HUES48 (cell line): Measurements from ENCODE around the gene AGBL4.
A peak's percentile ranks its signal among the peaks of the same experiment; 100 is the strongest.

Experiments
- H3K27ac ChIP-seq: one replicate; pipeline ENCODE4 v1.7.0; 2013; ENCODE audit warnings: low read depth, low read length, inconsistent platforms
- H3K27me3 ChIP-seq: 2 replicates; pipeline ENCODE4 v1.6.1; 2013; ENCODE audit warnings: mild to moderate bottlenecking, low read length; ENCODE audit not compliant: control insufficient read depth, insufficient read depth
- H3K36me3 ChIP-seq: 2 replicates; pipeline ENCODE4 v1.6.1; 2013; ENCODE audit warnings: low read length; ENCODE audit not compliant: control insufficient read depth, insufficient read depth
- H3K4me1 ChIP-seq: 2 replicates; pipeline ENCODE4 v1.6.1; 2013; ENCODE audit warnings: mild to moderate bottlenecking, low read length; ENCODE audit not compliant: control insufficient read depth, insufficient read depth
- H3K4me3 ChIP-seq: 2 replicates; pipeline ENCODE4 v1.5.1; 2013; ENCODE audit warnings: mild to moderate bottlenecking, low read depth, low read length
- H3K9ac ChIP-seq: 2 replicates; pipeline ENCODE4 v1.6.1; 2013; ENCODE audit warnings: mild to moderate bottlenecking, low read depth, low read length, moderate library complexity
- H3K9me3 ChIP-seq: 2 replicates; pipeline ENCODE4 v1.6.1; 2013; ENCODE audit warnings: low read length; ENCODE audit not compliant: control insufficient read depth, insufficient read depth

AGBL4 gene

DNA sequence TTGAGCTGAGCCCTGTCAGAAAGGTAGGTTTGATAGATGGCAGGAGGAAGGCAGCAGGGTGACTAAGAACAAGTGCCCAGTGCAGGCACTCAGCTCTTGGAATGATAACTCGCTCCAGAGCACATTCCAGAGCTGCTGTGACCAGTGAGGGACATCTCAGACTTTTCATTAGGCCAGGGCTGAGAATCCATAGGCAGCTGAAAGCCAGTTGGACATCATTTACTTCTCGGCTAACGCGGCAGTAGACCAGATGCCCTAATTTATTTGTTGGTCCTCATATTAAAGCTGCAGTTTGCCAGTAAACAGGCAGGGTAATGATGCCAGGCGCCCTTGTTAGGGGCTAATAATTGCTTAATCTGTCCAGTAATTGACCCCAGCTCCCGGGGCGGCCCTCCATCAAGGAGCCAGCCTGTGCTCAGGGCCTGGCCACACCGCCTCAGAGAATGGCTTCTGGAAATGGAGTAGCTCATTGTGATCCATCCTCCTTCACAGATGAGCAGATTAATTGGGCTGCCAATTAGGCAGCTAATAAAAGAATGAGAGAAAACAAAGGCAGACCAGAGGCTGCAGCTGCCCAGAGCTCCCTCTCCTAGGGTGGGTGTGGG lies 1369.0 kb downstream of the AGBL4 start:
- Histone ChIP-seq H3K27ac (no peak overlapping the region), H3K36me3 (no peaks in the 10 kb centered on the region), H3K4me3 (no peak overlapping the region), H3K27me3 (no peaks in the 10 kb centered on the region), H3K9me3 (no peaks in the 10 kb centered on the region), H3K9ac (no peak overlapping the region), H3K4me1 (no peaks in the 10 kb centered on the region)

- H3K4me3 ChIP-seq = no peak overlapping the region
- H3K27ac ChIP-seq = no peak overlapping the region
- no peak overlapping the region for H3K9ac ChIP-seq
- no peaks in the 10 kb centered on the region for H3K4me1 ChIP-seq
- H3K27me3 ChIP-seq = no peaks in the 10 kb centered on the region
- no peaks in the 10 kb centered on the region for H3K36me3 ChIP-seq
- no peaks in the 10 kb centered on the region for H3K9me3 ChIP-seq
Observed at GRCh38 chr1:48652334-48652733, 1371.4 kb downstream of the AGBL4 start.

- no peaks in the 10 kb centered on the region for H3K27me3 ChIP-seq
- no peak overlapping the region for H3K9ac ChIP-seq
- no peaks in the 10 kb centered on the region for H3K9me3 ChIP-seq
- H3K4me3 ChIP-seq = no peak overlapping the region
- H3K4me1 ChIP-seq = peaks cover 10% of the 10 kb centered on the region
- H3K27ac ChIP-seq = no peak overlapping the region
- H3K36me3 ChIP-seq = no peaks in the 10 kb centered on the region
Observed at GRCh38 chr1:48649880-48650279, 1373.9 kb downstream of the AGBL4 start.

GRCh38 chr1:48645883-48646282 lies 1377.9 kb downstream of the AGBL4 start:
- Histone ChIP-seq H3K4me3 (no peak overlapping the region), H3K4me1 (peaks cover 10% of the 10 kb centered on the region), H3K36me3 (no peaks in the 10 kb centered on the region), H3K27me3 (no peaks in the 10 kb centered on the region), H3K9ac (no peak overlapping the region), H3K27ac (no peak overlapping the region), H3K9me3 (no peaks in the 10 kb centered on the region)

DNA sequence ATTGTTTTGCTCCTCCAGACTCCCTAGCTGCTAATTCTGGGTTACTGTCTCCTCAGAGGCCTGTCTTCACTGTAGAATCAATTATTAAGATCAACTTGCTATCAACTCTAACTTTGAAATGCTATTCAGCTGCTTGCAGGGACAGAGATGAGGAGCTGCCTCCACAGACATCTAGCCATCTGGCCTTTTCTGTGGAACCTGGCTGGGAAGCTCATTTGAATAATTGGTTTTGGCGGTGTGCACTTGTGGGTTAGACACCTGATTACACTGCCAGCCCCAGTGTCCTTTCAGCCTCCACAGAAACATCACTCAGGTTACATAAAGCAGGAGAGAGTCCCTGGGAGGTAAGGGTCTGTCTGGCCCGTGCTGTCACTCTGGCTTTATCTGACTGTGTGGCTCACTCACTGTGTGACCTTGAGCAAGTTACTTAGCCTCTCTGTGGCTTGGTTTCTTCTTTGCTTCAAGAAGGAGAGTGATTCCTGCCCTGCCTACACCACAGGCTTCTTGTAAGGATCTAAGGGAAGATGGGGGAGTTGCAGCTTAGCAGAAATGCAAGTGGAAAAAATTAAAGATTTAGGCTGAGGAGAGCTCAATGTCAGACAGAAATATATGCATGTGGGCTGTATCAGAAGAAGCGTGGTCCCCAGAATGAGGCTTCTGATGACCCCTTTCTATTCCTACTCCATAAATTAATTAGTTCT lies 1378.7 kb downstream of the AGBL4 start:
- Histone ChIP-seq H3K9me3 (no peaks in the 10 kb centered on the region), H3K27me3 (no peaks in the 10 kb centered on the region), H3K27ac (no peak overlapping the region), H3K4me3 (no peak overlapping the region), H3K36me3 (no peaks in the 10 kb centered on the region), H3K4me1 (peaks cover 10% of the 10 kb centered on the region), H3K9ac (no peak overlapping the region)

GRCh38 chr1:48644190-48644900 lies 1379.4 kb downstream of the AGBL4 start:
- H3K9me3 ChIP-seq = no peaks in the 10 kb centered on the region
- no peak overlapping the region for H3K9ac ChIP-seq
- H3K4me1 ChIP-seq = peaks cover 10% of the 10 kb centered on the region
- H3K27me3 ChIP-seq = no peaks in the 10 kb centered on the region
- H3K27ac ChIP-seq = no peak overlapping the region
- H3K36me3 ChIP-seq = no peaks in the 10 kb centered on the region
- H3K4me3 ChIP-seq = no peak overlapping the region

DNA sequence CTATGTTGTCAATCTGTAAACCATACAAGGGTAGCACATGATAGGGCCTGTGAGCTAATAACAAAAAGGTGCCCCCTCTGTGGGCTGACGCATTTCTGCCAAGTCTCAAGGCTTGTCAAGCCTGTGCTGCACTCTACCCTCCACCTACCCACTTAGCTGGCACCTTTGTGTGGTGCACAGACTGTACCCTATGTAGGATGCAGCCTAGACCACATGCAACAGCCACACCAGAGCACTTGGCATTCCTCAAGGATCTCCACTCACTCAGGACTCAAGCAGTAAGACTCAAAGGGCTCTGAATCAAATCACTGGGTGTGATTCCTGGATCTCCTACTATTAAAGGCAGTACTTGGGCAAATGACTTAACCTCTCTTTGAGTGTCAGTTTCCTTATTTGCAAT lies 1380.6 kb downstream of the AGBL4 start:
- Histone ChIP-seq H3K9me3 (no peaks in the 10 kb centered on the region), H3K4me3 (no peak overlapping the region), H3K27me3 (no peaks in the 10 kb centered on the region), H3K4me1 (peaks cover 10% of the 10 kb centered on the region), H3K9ac (no peak overlapping the region), H3K27ac (no peak overlapping the region), H3K36me3 (no peaks in the 10 kb centered on the region)

DNA sequence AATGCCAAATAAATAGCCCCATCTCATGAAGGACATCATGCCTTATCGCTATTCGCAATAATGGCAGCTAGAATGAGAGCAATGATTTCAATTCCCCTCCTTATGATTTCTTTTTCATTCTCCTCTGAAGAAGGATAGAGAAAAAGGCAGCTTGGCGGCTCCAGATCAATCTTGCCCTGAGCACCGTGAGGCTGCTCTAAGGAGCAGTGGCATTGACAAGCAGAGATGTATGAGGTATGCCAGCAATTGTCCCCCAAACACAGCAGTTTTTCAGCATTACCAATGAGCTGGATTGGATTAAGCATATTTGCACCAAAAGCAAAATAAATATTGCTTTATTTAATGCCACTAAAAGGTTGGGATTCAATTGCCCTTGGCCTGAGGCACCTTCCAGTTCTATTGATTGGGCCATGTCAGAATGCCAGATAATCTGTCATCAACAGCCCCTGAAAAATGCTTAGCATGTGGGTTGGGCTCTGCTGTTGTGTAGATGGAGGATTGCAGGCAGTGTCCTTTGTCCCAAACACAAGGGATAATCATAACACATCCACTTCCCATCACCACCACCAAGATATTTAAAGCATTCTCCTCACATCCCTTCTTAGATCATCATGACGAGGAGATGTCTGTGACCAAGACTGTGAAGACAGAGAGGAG lies 1382.8 kb downstream of the AGBL4 start:
- Histone ChIP-seq H3K4me3 (no peak overlapping the region), H3K9me3 (no peaks in the 10 kb centered on the region), H3K27ac (no peak overlapping the region), H3K27me3 (no peaks in the 10 kb centered on the region), H3K9ac (no peak overlapping the region), H3K4me1 (peaks cover 7% of the 10 kb centered on the region), H3K36me3 (no peaks in the 10 kb centered on the region)

DNA sequence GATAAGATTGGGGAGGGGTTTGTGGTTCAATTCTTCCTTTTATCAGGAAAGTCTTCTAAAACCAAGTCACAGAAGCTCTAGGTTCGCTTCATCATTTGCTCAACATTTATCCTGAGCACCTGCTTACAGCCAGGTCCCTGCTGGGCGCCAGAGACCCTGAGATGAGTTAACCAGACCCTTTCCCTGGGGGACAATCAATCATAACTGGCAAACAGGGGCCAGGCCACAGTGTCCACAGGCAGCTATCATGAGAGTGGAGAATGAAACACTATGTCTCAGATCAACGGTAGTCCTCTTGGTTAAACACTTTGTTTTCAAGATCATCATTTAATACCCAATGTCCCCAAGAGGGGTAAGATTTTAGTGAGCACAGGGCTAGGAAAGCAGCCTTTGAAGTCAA lies 1393.9 kb downstream of the AGBL4 start:
- H3K36me3 ChIP-seq = no peaks in the 10 kb centered on the region

DNA sequence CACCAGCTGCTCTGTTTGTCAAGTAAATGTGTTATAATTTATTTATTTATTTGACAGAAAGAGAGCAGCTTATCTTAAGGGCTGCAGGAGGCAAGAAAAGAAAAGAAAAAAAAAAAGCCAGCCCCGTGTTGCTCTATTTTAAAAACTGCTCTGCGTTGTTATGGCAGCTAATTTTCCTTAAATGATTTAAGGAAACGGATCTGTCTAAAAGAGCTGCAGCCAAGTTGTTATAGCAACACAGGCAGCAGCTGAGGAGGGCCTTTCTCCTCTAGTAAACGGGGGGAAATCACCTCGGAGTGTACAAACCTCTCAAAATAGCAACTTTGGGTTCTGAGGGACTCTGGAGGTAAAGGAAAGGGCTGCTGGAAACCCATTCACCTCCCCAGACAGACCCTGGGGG lies 1396.3 kb downstream of the AGBL4 start:
- no peaks in the 10 kb centered on the region for H3K36me3 ChIP-seq
- H3K9ac ChIP-seq = no peak overlapping the region
- H3K9me3 ChIP-seq = no peaks in the 10 kb centered on the region
- H3K4me1 ChIP-seq = no peaks in the 10 kb centered on the region
- no peak overlapping the region for H3K27ac ChIP-seq
- no peaks in the 10 kb centered on the region for H3K27me3 ChIP-seq
- no peak overlapping the region for H3K4me3 ChIP-seq

More for the DNA sequence above, 1393.9 kb downstream of the AGBL4 start:
- no peak overlapping the region for H3K27ac ChIP-seq
- no peak overlapping the region for H3K4me3 ChIP-seq
- H3K9me3 ChIP-seq = no peaks in the 10 kb centered on the region
- no peak overlapping the region for H3K9ac ChIP-seq
- no peaks in the 10 kb centered on the region for H3K27me3 ChIP-seq
- H3K4me1 ChIP-seq = no peaks in the 10 kb centered on the region

GRCh38 chr1:48619539-48619938 lies 1404.2 kb downstream of the AGBL4 start:
- Histone ChIP-seq H3K27ac (peak overlapping the region; percentile 65), H3K36me3 (no peaks in the 10 kb centered on the region), H3K9me3 (no peaks in the 10 kb centered on the region), H3K27me3 (no peaks in the 10 kb centered on the region), H3K9ac (no peak overlapping the region), H3K4me3 (peak overlapping the region; percentile 47; the same call in 1 of the 2 replicates), H3K4me1 (peaks cover 7% of the 10 kb centered on the region)
